ES-I3 (cell line): ENCODE results near the gene KDM4C.

Experiments
- H3K36me3 ChIP-seq: 2 replicates; pipeline ENCODE4 v1.6.1; 2013; ENCODE audit warnings: mild to moderate bottlenecking, low read length, control low read depth, moderate library complexity; ENCODE audit not compliant: insufficient read depth
- H3K4me1 ChIP-seq: 2 replicates; pipeline ENCODE4 v1.6.1; 2013; ENCODE audit warnings: mild to moderate bottlenecking, control low read depth, low read length; ENCODE audit not compliant: insufficient read depth
- H3K9ac ChIP-seq: 2 replicates; pipeline ENCODE4 v1.6.1; 2013; ENCODE audit warnings: low read depth, mild to moderate bottlenecking, low read length, moderate library complexity
- H3K9me3 ChIP-seq: 2 replicates; pipeline ENCODE4 v1.6.1; 2013; ENCODE audit warnings: mild to moderate bottlenecking, low read length, moderate library complexity; ENCODE audit not compliant: control insufficient read depth, insufficient read depth

The KDM4C gene

GRCh38 chr9:7119612-7120011 is 361.8 kb downstream of the KDM4C start:
- Histone ChIP-seq H3K4me1 (peaks cover 6% of the 10 kb centered on the region; the same call in 1 of the 2 replicates), H3K9me3 (no peaks in the 10 kb centered on the region), H3K9ac (no peak overlapping the region), H3K36me3 (no peaks in the 10 kb centered on the region)

GRCh38 chr9:7121055-7121454 is 363.3 kb downstream of the KDM4C start:
- H3K9me3 ChIP-seq = no peaks in the 10 kb centered on the region
- H3K36me3 ChIP-seq = no peaks in the 10 kb centered on the region

GRCh38 chr9:7121664-7122063 is 363.9 kb downstream of the KDM4C start:
- Histone ChIP-seq H3K4me1 (peaks cover 6% of the 10 kb centered on the region; the same call in 1 of the 2 replicates), H3K36me3 (no peaks in the 10 kb centered on the region), H3K9me3 (no peaks in the 10 kb centered on the region), H3K9ac (no peak overlapping the region)

More at GRCh38 chr9:7121055-7121454, 363.3 kb downstream of the KDM4C start:
- Histone ChIP-seq H3K9ac (no peak overlapping the region), H3K4me1 (peaks cover 6% of the 10 kb centered on the region; the same call in 1 of the 2 replicates)

GRCh38 chr9:7123743-7124142 is 366.0 kb downstream of the KDM4C start:
- H3K9me3 ChIP-seq = no peaks in the 10 kb centered on the region
- no peaks in the 10 kb centered on the region for H3K36me3 ChIP-seq
- peaks cover 2% of the 10 kb centered on the region; the same call in 1 of the 2 replicates for H3K4me1 ChIP-seq
- no peak overlapping the region for H3K9ac ChIP-seq

GRCh38 chr9:7125231-7125630 is 367.5 kb downstream of the KDM4C start:
- H3K36me3 ChIP-seq = no peaks in the 10 kb centered on the region
- H3K4me1 ChIP-seq = peaks cover 8% of the 10 kb centered on the region
- H3K9ac ChIP-seq = no peak overlapping the region
- H3K9me3 ChIP-seq = no peaks in the 10 kb centered on the region

- Histone ChIP-seq H3K4me1 (peaks cover 8% of the 10 kb centered on the region), H3K36me3 (no peaks in the 10 kb centered on the region), H3K9me3 (no peaks in the 10 kb centered on the region), H3K9ac (no peak overlapping the region)
Measured at GRCh38 chr9:7129391-7129790, 371.6 kb downstream of the KDM4C start.

- no peaks in the 10 kb centered on the region for H3K36me3 ChIP-seq
- no peak overlapping the region for H3K9ac ChIP-seq
- peaks cover 8% of the 10 kb centered on the region for H3K4me1 ChIP-seq
- no peaks in the 10 kb centered on the region for H3K9me3 ChIP-seq
Measured at GRCh38 chr9:7130266-7130820, 372.6 kb downstream of the KDM4C start.

GRCh38 chr9:7132605-7133004 is 374.8 kb downstream of the KDM4C start:
- Histone ChIP-seq H3K36me3 (no peaks in the 10 kb centered on the region), H3K4me1 (peaks cover 8% of the 10 kb centered on the region), H3K9me3 (no peaks in the 10 kb centered on the region), H3K9ac (no peak overlapping the region)

GRCh38 chr9:7135735-7136134 is 378.0 kb downstream of the KDM4C start:
- Histone ChIP-seq H3K9me3 (no peaks in the 10 kb centered on the region), H3K4me1 (no peaks in the 10 kb centered on the region), H3K36me3 (no peaks in the 10 kb centered on the region), H3K9ac (no peak overlapping the region)

GRCh38 chr9:7137040-7137439 is 379.3 kb downstream of the KDM4C start:
- Histone ChIP-seq H3K9me3 (no peaks in the 10 kb centered on the region), H3K36me3 (no peaks in the 10 kb centered on the region), H3K9ac (no peak overlapping the region), H3K4me1 (no peaks in the 10 kb centered on the region)

GRCh38 chr9:7137571-7137970 is 379.8 kb downstream of the KDM4C start:
- Histone ChIP-seq H3K9ac (no peak overlapping the region), H3K36me3 (no peaks in the 10 kb centered on the region), H3K9me3 (no peaks in the 10 kb centered on the region), H3K4me1 (no peaks in the 10 kb centered on the region)

- no peaks in the 10 kb centered on the region for H3K36me3 ChIP-seq
- no peak overlapping the region for H3K9ac ChIP-seq
- no peaks in the 10 kb centered on the region for H3K9me3 ChIP-seq
- peaks cover 10% of the 10 kb centered on the region for H3K4me1 ChIP-seq
Measured at GRCh38 chr9:7139886-7140285, 382.1 kb downstream of the KDM4C start.

GRCh38 chr9:7140401-7140800 is 382.6 kb downstream of the KDM4C start:
- no peaks in the 10 kb centered on the region for H3K9me3 ChIP-seq

GRCh38 chr9:7143645-7144200 is 385.9 kb downstream of the KDM4C start:
- Histone ChIP-seq H3K9me3 (no peaks in the 10 kb centered on the region), H3K9ac (no peak overlapping the region), H3K4me1 (peaks cover 21% of the 10 kb centered on the region), H3K36me3 (no peaks in the 10 kb centered on the region; the same call in 1 of the 2 replicates)

More at GRCh38 chr9:7140401-7140800, 382.6 kb downstream of the KDM4C start:
- Histone ChIP-seq H3K4me1 (peaks cover 10% of the 10 kb centered on the region), H3K9ac (no peak overlapping the region), H3K36me3 (no peaks in the 10 kb centered on the region)

GRCh38 chr9:7144265-7145046 is 386.7 kb downstream of the KDM4C start:
- H3K9me3 ChIP-seq = no peaks in the 10 kb centered on the region
- H3K9ac ChIP-seq = no peak overlapping the region
- H3K36me3 ChIP-seq = no peaks in the 10 kb centered on the region; the same call in 1 of the 2 replicates
- H3K4me1 ChIP-seq = peaks cover 21% of the 10 kb centered on the region
